Erythroblast (primary cell): ENCODE measurements around the gene ANAPC16.
"Not testable (repeated sequence)": the region's sequence is repeated elsewhere in the genome, so short reads cannot be mapped to it uniquely, and the experiment has no call there.

Source experiments
- DNase-seq, 2 experiments: peaks; one replicate each; lab custom pipeline; 2025; lab: John Stamatoyannopoulos, UW
- GATA1 ChIP-seq: IDR thresholded peaks from 2 replicates; pipeline ENCODE4 v1.6.1; 2011; ENCODE audit warnings: low read depth, mild to moderate bottlenecking, control low read depth, low read length, moderate library complexity
- POLR2A ChIP-seq: IDR thresholded peaks from 2 replicates; pipeline ENCODE4 v1.6.1; 2011; ENCODE audit warnings: mild to moderate bottlenecking, low read length

The ANAPC16 gene

GRCh38 chr10:72243822-72244437 lies 28.1 kb downstream of the ANAPC16 start:
- DNase-seq, result peak in 1 of 2 experiments; percentile 55
- TF ChIP-seq GATA1, result no peak
- no peak for TF ChIP-seq POLR2A

- peak in 1 of 2 experiments; percentile 55 for DNase-seq
- TF ChIP-seq GATA1, result no peak
- no peak for TF ChIP-seq POLR2A
Measured at GRCh38 chr10:72244573-72245038, 28.8 kb downstream of the ANAPC16 start.

- DNase-seq, result no peak
- no peak for TF ChIP-seq POLR2A
- TF ChIP-seq GATA1, result no peak
Measured at GRCh38 chr10:72245949-72246525, 30.2 kb downstream of the ANAPC16 start.

- TF ChIP-seq POLR2A (peak; percentile 77), GATA1 (no peak)
- DNase-seq, result no peak
Measured at GRCh38 chr10:72248468-72249151, 32.8 kb downstream of the ANAPC16 start.

- not testable (repeated sequence) for DNase-seq
Measured at GRCh38 chr10:72249176-72249862, 33.5 kb downstream of the ANAPC16 start.

GRCh38 chr10:72250666-72251065 lies 34.9 kb downstream of the ANAPC16 start:
- no peak for DNase-seq
- no peak for TF ChIP-seq POLR2A
- no peak for TF ChIP-seq GATA1

- no peak for TF ChIP-seq POLR2A
- TF ChIP-seq GATA1, result no peak
- DNase-seq, result no peak
Measured at GRCh38 chr10:72251635-72252034, 35.8 kb downstream of the ANAPC16 start.

- no peak for DNase-seq
- no peak for TF ChIP-seq GATA1
- TF ChIP-seq POLR2A, result no peak
Measured at GRCh38 chr10:72252972-72253371, 37.2 kb downstream of the ANAPC16 start.

GRCh38 chr10:72253578-72253977 lies 37.8 kb downstream of the ANAPC16 start:
- TF ChIP-seq POLR2A (no peak), GATA1 (no peak)
- DNase-seq, result no peak

- peak; percentile 63 to 64 for DNase-seq
Measured at GRCh38 chr10:72254813-72255568, 39.2 kb downstream of the ANAPC16 start.

GRCh38 chr10:72255977-72256729 lies 40.3 kb downstream of the ANAPC16 start:
- TF ChIP-seq GATA1 (no peak), POLR2A (no peak)
- no peak for DNase-seq

More at GRCh38 chr10:72254813-72255568, 39.2 kb downstream of the ANAPC16 start:
- TF ChIP-seq GATA1, result no peak
- peak; percentile 66 for TF ChIP-seq POLR2A

GRCh38 chr10:72257051-72257892 lies 41.5 kb downstream of the ANAPC16 start:
- DNase-seq, result peak; percentile 43 to 50
- TF ChIP-seq GATA1, result no peak
